ENCODE data around the gene CYTH1.

DNA sequence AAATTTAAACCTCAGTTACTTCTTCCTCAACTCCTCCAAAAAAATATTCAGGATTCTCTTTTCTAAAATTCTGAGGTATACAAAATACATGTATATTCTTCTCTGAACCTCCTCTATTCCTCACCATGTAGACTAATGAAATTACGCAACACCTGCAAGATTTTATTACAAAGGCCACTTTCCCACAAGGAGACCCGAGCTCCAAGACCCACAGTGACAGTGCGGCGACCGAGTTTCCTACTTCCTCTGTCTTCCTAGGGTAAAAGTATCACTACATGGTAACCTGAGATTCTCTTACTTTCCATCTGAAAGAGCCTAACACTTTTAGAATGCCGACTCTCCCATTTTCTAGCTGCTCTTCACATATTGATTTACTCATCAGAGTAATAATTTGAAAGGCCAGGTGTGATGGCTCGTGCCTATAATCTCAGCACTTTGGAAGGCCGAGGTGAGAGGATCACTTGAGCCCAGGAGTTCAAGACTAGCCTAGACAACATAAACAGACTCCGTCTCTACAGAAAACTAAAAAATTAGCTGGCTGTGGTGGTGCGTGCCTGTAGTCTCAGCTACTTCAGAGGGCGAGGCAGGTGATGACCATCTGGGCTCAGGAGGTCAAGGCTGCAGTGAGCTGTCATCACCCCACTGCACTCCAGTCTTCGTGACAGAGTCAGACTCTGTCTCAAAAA, 35.7 kb downstream of the CYTH1 start:
- TF ChIP-seq, protein P1, sequence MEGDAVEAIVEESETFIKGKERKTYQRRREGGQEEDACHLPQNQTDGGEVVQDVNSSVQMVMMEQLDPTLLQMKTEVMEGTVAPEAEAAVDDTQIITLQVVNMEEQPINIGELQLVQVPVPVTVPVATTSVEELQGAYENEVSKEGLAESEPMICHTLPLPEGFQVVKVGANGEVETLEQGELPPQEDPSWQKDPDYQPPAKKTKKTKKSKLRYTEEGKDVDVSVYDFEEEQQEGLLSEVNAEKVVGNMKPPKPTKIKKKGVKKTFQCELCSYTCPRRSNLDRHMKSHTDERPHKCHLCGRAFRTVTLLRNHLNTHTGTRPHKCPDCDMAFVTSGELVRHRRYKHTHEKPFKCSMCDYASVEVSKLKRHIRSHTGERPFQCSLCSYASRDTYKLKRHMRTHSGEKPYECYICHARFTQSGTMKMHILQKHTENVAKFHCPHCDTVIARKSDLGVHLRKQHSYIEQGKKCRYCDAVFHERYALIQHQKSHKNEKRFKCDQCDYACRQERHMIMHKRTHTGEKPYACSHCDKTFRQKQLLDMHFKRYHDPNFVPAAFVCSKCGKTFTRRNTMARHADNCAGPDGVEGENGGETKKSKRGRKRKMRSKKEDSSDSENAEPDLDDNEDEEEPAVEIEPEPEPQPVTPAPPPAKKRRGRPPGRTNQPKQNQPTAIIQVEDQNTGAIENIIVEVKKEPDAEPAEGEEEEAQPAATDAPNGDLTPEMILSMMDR (IDR thresholded peaks at IDR 0.05), result no peak
- TF ChIP-seq POLR2A (IDR thresholded peaks at IDR 0.05), result no peak

Measured in adrenal gland (tissue), 5 donors.